Measurements from ENCODE around the gene ZBTB18. TPM values are rescaled to one million over a fixed set of nuclear protein-coding genes. Genes with fewer than 3 reads are reported as not detected.

The ZBTB18 gene
- total RNA-seq, 2 donors from 2014 or later = 9.6 to 10.3 TPM

- Mint-ChIP-seq H3K27ac (no peak overlapping the region), H3K27me3 (ENCODE audit: low read depth) (peaks cover 4% of the 10 kb centered on the region)
- no peak for ATAC-seq (replicated peaks in 1 of 2)
Measured at GRCh38 chr1:244102468-244102867, 51.4 kb downstream of the ZBTB18 start.

DNA sequence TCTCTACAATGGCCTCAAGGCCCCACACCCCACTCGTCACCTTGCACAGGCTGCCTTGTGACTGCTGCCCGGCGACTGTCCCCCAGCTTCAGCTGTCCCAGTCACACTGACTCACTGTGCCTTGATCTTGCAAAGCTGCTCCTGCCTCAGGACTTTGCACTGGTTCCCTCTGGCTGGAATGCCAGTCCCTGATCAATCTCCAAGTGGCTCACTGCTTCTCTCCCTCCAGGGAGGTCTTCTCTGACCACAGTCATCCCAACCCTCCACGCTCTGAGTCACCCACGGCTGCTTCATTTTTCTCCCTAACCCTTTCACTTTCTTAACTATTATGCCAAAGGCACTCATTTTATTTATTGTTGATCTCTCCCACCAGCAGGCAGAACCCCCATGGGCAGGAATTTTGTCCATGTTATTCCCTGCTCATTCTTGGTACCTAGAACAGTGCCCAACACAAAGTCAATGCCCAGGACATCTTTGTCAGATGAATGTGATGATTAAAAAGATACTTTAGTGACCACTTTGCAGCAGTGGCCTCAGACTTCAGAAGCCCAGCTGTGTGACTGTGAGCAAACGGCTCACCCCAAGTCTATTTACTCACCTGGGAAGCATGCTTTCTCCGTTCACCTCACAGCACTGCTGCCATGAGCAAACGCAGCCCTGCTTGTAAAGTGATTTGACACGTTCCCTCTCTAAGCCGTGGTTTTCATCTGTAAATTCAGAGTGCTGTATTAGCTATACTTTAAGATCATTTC, 53.4 kb downstream of the ZBTB18 start:
- no peaks in the 10 kb centered on the region for H3K9me3 Mint-ChIP-seq
- no peaks in the 10 kb centered on the region for H3K36me3 Mint-ChIP-seq (ENCODE audit: insufficient read depth in 2 of 2)
- H3K27ac Mint-ChIP-seq = no peak overlapping the region
- H3K27me3 Mint-ChIP-seq (ENCODE audit: low read depth) = peaks cover 4% of the 10 kb centered on the region
- H3K4me3 Mint-ChIP-seq = no peak overlapping the region
- H3K4me1 Mint-ChIP-seq (ENCODE audit: low read depth) = peaks cover 14% of the 10 kb centered on the region
- DNase-seq (no peak), ATAC-seq (replicated peaks in 1 of 2) (no peak)

More at GRCh38 chr1:244102468-244102867, 51.4 kb downstream of the ZBTB18 start:
- H3K4me3 Mint-ChIP-seq = no peak overlapping the region
- H3K4me1 Mint-ChIP-seq (ENCODE audit: low read depth) = peaks cover 18% of the 10 kb centered on the region
- no peaks in the 10 kb centered on the region for H3K36me3 Mint-ChIP-seq (ENCODE audit: insufficient read depth in 2 of 2)
- no peak for DNase-seq
- no peaks in the 10 kb centered on the region for H3K9me3 Mint-ChIP-seq

GRCh38 chr1:244106176-244106575, 55.1 kb downstream of the ZBTB18 start:
- ATAC-seq (replicated peaks in 1 of 2) (no peak), DNase-seq (no peak)
- Mint-ChIP-seq H3K4me3 (no peak overlapping the region), H3K27me3 (ENCODE audit: low read depth) (peaks cover 4% of the 10 kb centered on the region), H3K4me1 (ENCODE audit: low read depth) (peaks cover 6% of the 10 kb centered on the region), H3K36me3 (ENCODE audit: insufficient read depth in 2 of 2) (no peaks in the 10 kb centered on the region), H3K9me3 (no peaks in the 10 kb centered on the region), H3K27ac (no peak overlapping the region)

Other genes starting within 250 kb of the ZBTB18 start
- 10 to 100 TPM; 32.6 to 46.7 TPM for gene AKT3, start 201.0 kb upstream of the ZBTB18 start, total RNA-seq